Common myeloid progenitor, CD34-positive (primary cell): Measurements from ENCODE around the gene GOLGA6A.
"Not testable (repeated sequence)": the region's sequence is repeated elsewhere in the genome, so short reads cannot be mapped to it uniquely, and the experiment has no call there.

Experiments
- CTCF ChIA-PET: fragments of 350-600 bp; sonication (Branson Sonifier 250); formaldehyde crosslinking; loops from one replicate; lab custom pipeline; 2021; ENCODE audit warnings: antibody characterized with exemption; lab: Charles Lee
- POLR2A ChIA-PET: fragments of 350-600 bp; sonication (Branson Sonifier 250); formaldehyde crosslinking; loops from one replicate; lab custom pipeline; 2021; ENCODE audit warnings: antibody characterized with exemption; lab: Charles Lee
- DNase-seq, 3 donors: peaks; one replicate each; pipeline versions ENCODE4 v3.0.0 to v3.0.0-alpha.2; 2013
- H3K27ac ChIP-seq, 2 experiments: 1 replicate in 1 of 2; 2 replicates in 1 of 2; pipeline ENCODE4 v1.7.0; 2013; ENCODE audit warnings: inconsistent platforms in 2 of 2, low read length in 2 of 2, mild to moderate bottlenecking in 2 of 2, low read depth in 1 of 2, moderate library complexity in 1 of 2; ENCODE audit not compliant: severe bottlenecking in 2 of 2, insufficient read depth in 1 of 2, poor library complexity in 1 of 2
- H3K27me3 ChIP-seq, 5 experiments: replicated peaks in 2 of 5; 1 replicate in 3 of 5; 2 replicates in 2 of 5; pipeline versions ENCODE4 v1.6.1 to v1.7.0; 2013; ENCODE audit warnings: low read length in 4 of 5, mild to moderate bottlenecking in 2 of 5, moderate library complexity in 2 of 5, inconsistent platforms in 1 of 5; ENCODE audit not compliant: insufficient read depth in 5 of 5, control insufficient read depth in 4 of 5
- H3K36me3 ChIP-seq, 4 experiments: 1 replicate in 2 of 4; 2 replicates in 2 of 4; pipeline versions ENCODE4 v1.6.1 to v1.7.0; 2013; ENCODE audit warnings: low read length in 3 of 4, control low read depth in 1 of 4, mild to moderate bottlenecking in 1 of 4; ENCODE audit not compliant: control insufficient read depth in 4 of 4, insufficient read depth in 4 of 4
- H3K4me1 ChIP-seq, 4 experiments: 1 replicate in 3 of 4; 2 replicates in 1 of 4; pipeline versions ENCODE4 v1.6.1 to v1.7.1; 2013; ENCODE audit warnings: low read length in 3 of 4, mild to moderate bottlenecking in 3 of 4, control low read depth in 1 of 4, inconsistent platforms in 1 of 4, moderate library complexity in 1 of 4; ENCODE audit not compliant: control insufficient read depth in 4 of 4, insufficient read depth in 4 of 4; ENCODE audit errors: control extremely low read depth in 1 of 4
- H3K4me3 ChIP-seq, 7 experiments: 1 replicate in 4 of 7; 2 replicates in 3 of 7; pipeline versions ENCODE4 v1.5.1 to v1.7.0; 2013; ENCODE audit warnings: mild to moderate bottlenecking in 7 of 7, low read length in 6 of 7, moderate library complexity in 6 of 7, inconsistent platforms in 2 of 7, low read depth in 2 of 7, control low read depth in 1 of 7; ENCODE audit not compliant: insufficient read depth in 4 of 7, control insufficient read depth in 1 of 7; ENCODE audit errors: extremely low read depth in 1 of 7
- H3K9me3 ChIP-seq, 5 experiments: 1 replicate in 4 of 5; 2 replicates in 1 of 5; pipeline versions ENCODE4 v1.6.1 to v1.7.1; 2013; ENCODE audit warnings: low read length in 4 of 5, mild to moderate bottlenecking in 2 of 5, inconsistent platforms in 1 of 5, low read depth in 1 of 5, moderate library complexity in 1 of 5; ENCODE audit not compliant: control insufficient read depth in 4 of 5, insufficient read depth in 2 of 5; ENCODE audit errors: control extremely low read depth in 1 of 5
- WGBS: methylation state at CpG from one replicate; pipeline ENCODE4 v1.1.5; 2013; ENCODE audit not compliant: insufficient coverage; 5-methylcytosine and 5-hydroxymethylcytosine counted together

GOLGA6A gene

DNA sequence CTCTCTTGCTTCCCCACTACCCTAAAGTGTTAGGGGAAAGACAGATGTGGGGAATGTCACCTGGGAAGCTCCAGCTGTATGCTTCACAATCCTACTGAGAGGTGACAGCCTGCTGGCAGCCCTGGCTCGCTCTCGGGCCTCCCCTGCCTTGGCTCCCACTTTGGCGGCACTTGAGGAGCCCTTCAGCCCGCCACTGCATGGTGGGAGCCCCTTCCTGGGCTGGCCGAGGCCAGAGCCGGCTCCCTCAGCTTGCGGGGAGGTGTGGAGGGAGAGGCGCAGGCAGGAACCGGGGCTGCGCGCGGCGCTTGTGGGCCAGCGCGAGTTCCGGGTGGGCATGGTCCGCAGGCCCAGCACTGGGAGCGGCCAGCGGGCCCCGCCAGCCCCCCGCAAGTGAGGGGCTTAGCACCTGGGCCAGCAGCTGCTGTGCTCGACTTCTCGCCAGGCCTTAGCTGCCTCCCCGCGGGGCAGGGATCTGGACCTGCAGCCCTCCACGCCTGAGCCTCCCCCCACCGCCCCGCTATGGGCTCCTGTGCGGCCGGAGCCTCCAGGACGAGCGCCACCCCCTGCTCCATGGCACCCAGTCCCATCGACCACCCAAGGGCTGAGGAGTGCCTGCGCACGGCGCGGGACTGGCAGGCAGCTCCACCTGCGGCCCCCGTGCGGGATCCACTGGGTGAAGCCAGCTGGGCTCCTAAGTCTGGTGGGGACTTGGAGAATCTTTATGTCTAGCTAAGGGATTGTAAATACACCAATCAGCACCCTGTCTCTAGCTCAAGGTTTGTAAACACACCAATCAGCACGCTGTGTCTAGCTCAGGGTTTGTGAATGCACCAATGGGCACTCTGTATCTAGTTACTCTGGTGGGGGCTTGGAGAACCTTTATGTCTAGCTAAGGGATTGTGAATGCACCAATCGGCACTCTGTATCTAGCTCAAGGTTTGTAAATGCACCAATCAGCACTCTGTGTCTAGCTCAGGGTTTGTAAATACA lies 29.8 kb downstream of the GOLGA6A start:
- H3K27me3 ChIP-seq, DNase-seq, H3K4me3 ChIP-seq, POLR2A ChIA-PET, H3K9me3 ChIP-seq, H3K27ac ChIP-seq, H3K36me3 ChIP-seq: not testable (repeated sequence)
- WGBS: 93% methylated on average over 35 of the region's 42 CpGs
- peaks cover 0 to 41% (median 25%) of the 10 kb centered on the region in 4 experiments for H3K4me1 ChIP-seq
- CTCF ChIA-PET: interaction anchor here (0.6 to 5.5 kb wide), 12 partner anchors 12 to 271 kb away, joined by 3 to 53 read pairs (median 4); no protein-coding TSS in a partner anchor

DNA sequence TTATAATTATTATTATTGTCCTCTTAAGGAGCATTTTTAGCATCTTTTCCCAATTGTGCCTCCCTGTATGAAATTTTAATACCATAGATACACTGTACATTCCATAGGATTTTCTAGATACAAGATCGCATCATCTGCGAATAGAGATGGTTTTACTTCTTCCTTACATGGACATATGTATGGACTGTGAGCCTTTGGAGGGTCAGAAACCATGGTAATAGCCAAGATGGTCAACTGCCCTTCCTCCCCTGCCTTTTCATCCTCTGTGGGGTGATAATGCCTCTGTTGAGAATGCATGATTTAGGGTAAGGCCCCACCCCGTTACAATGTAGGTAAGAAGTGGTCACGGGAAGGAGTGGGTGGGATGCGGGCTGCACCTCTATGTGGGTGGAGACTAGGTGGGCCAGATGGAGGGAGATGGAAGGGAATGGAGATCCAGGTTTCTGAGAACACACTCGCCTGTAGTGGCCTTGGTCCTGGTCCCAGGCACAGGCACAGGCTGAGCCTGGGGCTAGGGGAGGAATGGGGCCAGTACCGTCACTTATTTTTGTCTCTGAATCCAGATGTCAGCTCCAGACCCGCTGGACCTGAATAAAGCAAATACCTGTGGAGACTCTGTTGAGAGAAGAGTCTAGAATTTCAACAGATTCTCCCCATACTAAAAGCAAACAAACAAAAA lies 31.7 kb downstream of the GOLGA6A start:
- Histone ChIP-seq H3K4me1 (peaks cover 0 to 50% (median 25%) of the 10 kb centered on the region in 4 experiments), H3K9me3 (no peaks in the 10 kb centered on the region), H3K36me3 (peaks cover 0 to 4% (median 1%) of the 10 kb centered on the region in 4 experiments), H3K27ac (no peak overlapping the region), H3K27me3 (no peaks in the 10 kb centered on the region), H3K4me3 (no peak overlapping the region)
- ChIA-PET CTCF (interaction anchor here (1.0 to 5.5 kb wide), 5 partner anchors 12 to 273 kb away, joined by 4 to 53 read pairs (median 30); no protein-coding TSS in a partner anchor), POLR2A (interaction anchor here (0.5 kb wide), 1 partner anchor 1136 kb away, joined by 5 read pairs; no protein-coding TSS in a partner anchor)
- 87% methylated on average over 4 of the region's 8 CpGs for WGBS
- DNase-seq: no peak

DNA sequence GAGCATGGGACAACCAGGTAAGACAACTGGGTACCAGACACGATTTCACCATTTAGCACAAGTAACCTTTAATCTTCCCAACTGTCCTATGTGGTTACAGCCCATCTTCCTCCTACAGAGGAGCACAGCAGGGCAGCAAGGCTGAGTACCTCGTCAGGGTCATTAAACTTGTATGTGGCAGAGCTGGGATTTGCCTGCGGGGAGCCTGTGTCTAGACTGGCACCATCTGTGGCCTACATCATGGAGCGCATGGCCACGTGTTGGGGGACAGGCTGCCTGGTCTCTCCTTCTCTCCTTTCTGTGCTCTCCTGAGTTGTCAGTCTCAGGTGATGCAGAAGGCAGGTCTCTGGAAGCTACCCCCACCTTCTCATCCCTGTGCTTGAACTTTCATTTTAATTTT lies 32.2 kb downstream of the GOLGA6A start:
- H3K27me3 ChIP-seq: no peaks in the 10 kb centered on the region
- 95% methylated on average over 5 of the region's 5 CpGs for WGBS
- H3K36me3 ChIP-seq: peaks cover 0 to 9% (median 2%) of the 10 kb centered on the region in 4 experiments
- no peak overlapping the region for H3K27ac ChIP-seq
- H3K9me3 ChIP-seq: no peaks in the 10 kb centered on the region
- ChIA-PET POLR2A (no interaction called here), CTCF (interaction anchor here (0.9 to 5.5 kb wide), 5 partner anchors 11 to 336 kb away, joined by 3 to 53 read pairs (median 4); no protein-coding TSS in a partner anchor)
- H3K4me1 ChIP-seq: peaks cover 0 to 50% (median 25%) of the 10 kb centered on the region in 4 experiments
- no peak for DNase-seq
- H3K4me3 ChIP-seq: no peak overlapping the region

DNA sequence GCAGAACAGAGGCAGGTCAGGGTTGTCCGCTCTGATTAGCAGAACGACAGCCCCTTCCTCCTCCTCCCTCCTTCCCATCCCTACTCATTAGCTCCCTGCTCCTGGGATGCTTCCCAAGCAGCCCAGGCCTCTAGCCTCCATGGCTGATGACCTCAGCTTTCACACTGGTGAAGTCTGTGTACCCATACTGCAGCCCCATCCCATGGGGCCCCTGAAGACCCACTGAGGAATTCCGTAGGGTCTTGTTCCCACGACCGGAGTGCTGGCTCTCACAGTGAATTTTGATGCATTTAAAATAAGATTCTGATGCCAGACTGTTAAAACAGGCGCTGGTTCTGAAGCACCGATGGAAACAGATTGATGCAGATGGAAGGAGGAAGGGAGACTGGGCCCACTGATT lies 36.1 kb downstream of the GOLGA6A start:
- H3K9me3 ChIP-seq: no peaks in the 10 kb centered on the region
- peaks cover 4 to 47% (median 21%) of the 10 kb centered on the region in 4 experiments for H3K36me3 ChIP-seq
- CTCF ChIA-PET: interaction anchor here (0.6 to 4.3 kb wide), 4 partner anchors 9 to 175 kb away, joined by 3 to 23 read pairs (median 4); partner anchors contain the start of gene STOML1
- H3K27ac ChIP-seq: no peak overlapping the region
- POLR2A ChIA-PET: interaction anchor here (0.5 kb wide), 1 partner anchor 555 kb away, joined by 6 read pairs; no protein-coding TSS in a partner anchor
- no peaks in the 10 kb centered on the region for H3K27me3 ChIP-seq
- no peak overlapping the region for H3K4me3 ChIP-seq
- WGBS: 95% methylated on average over 7 of the region's 7 CpGs
- DNase-seq: no peak
- H3K4me1 ChIP-seq: peaks cover 0 to 35% (median 16%) of the 10 kb centered on the region in 4 experiments

DNA sequence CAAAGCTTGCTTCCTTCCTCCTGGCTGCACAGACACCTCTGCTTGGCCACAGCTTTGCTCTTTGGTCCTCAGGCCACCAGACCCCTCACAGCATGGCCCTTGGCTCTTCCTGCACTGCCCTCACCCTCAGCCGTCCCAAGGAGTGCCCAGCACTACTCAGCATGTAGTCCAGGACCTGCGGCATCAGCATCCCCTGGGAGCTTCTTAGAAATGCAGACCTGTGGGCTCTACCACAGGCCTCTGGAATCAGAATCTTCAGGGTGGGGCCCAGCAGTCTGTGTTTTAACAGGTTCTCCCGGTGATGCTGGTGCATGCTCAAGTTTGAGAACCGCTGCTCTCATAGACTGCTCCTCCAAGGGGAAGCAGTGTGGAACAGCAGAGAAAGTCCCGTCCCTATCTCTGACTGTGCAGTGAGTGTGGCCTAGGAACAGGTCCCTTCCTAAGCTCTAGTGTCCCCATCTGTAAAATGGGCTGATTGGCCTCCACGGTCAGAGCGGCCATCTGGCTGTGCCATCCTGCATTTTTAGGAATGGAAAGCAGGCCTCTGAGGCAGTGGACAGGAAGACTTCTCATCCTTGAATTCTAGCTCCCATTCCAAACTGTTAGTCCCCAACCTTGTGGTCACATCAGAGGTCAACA lies 36.6 kb downstream of the GOLGA6A start:
- Histone ChIP-seq H3K36me3 (peaks cover 4 to 52% (median 22%) of the 10 kb centered on the region in 4 experiments), H3K9me3 (no peaks in the 10 kb centered on the region), H3K4me1 (peaks cover 0 to 29% (median 11%) of the 10 kb centered on the region in 4 experiments), H3K27me3 (no peaks in the 10 kb centered on the region), H3K27ac (no peak overlapping the region), H3K4me3 (no peak overlapping the region)
- 82% methylated on average over 7 of the region's 7 CpGs for WGBS
- ChIA-PET POLR2A (no interaction called here), CTCF (interaction anchor here (0.6 to 4.3 kb wide), 4 partner anchors 9 to 175 kb away, joined by 3 to 23 read pairs (median 4); partner anchors contain the start of gene STOML1)
- no peak for DNase-seq

DNA sequence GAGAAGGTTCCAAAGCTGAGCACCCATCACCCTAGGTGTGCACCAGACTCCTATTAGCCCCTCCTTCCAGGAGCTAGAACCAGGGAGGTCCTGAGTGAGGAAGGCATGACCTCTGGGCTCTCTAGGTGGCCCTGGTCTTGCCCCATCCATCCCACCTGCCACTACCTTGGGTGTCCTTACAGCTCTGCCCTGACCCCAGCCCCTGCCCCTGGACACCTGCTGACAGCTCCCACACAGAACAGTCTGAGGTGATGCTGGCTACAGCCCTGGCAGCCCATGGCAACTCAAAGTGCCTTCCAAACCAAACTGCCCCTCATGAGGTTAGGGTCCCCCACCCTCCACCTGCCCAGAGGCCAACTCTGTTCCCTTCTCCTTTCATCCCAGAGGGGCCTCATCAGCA lies 37.2 kb downstream of the GOLGA6A start:
- DNase-seq: no peak
- no peak overlapping the region for H3K27ac ChIP-seq
- peaks cover 4 to 56% (median 22%) of the 10 kb centered on the region in 4 experiments for H3K36me3 ChIP-seq
- no peaks in the 10 kb centered on the region for H3K9me3 ChIP-seq
- peaks cover 0 to 24% (median 8%) of the 10 kb centered on the region in 4 experiments for H3K4me1 ChIP-seq
- POLR2A ChIA-PET: no interaction called here
- H3K4me3 ChIP-seq: no peak overlapping the region
- CTCF ChIA-PET: interaction anchor here (1.1 to 4.3 kb wide), 3 partner anchors 8 to 72 kb away, joined by 4 to 23 read pairs (median 5); partner anchors contain the start of gene STOML1
- H3K27me3 ChIP-seq: no peaks in the 10 kb centered on the region
